Tibial artery (tissue), 4 donors: Measurements from ENCODE around the gene NOP9.

Experiments used
- DNase-seq, 2 donors: peaks; one replicate each; pipeline ENCODE4 v3.0.0-alpha.2; 2019
- H3K27ac ChIP-seq, 2 donors: fragments of 200-600 bp; sonication (generic) in 1 of 2; 1 replicate in 1 of 2; 2 replicates in 1 of 2; pipeline ENCODE4 v1.5.1; 2018 to 2019; ENCODE audit warnings: mild to moderate bottlenecking in 1 of 2
- H3K27me3 ChIP-seq, 2 donors: fragments of 200-600 bp; sonication (generic) in 1 of 2; one replicate each; pipeline versions ENCODE4 v1.5.1 to v1.6.0; 2016 to 2019
- H3K36me3 ChIP-seq, 3 donors: fragments of 200-600 bp; sonication (generic) in 2 of 3; one replicate each; pipeline ENCODE4 v1.5.1; 2016 to 2019; ENCODE audit warnings: mild to moderate bottlenecking in 2 of 3
- H3K4me1 ChIP-seq, 4 donors: fragments of 200-600 bp; sonication (generic) in 2 of 4; 1 replicate in 3 of 4; 2 replicates in 1 of 4; pipeline ENCODE4 v1.5.1; 2016 to 2019
- H3K4me3 ChIP-seq, 2 donors: fragments of 200-600 bp; sonication (generic) in 1 of 2; 1 replicate in 1 of 2; 2 replicates in 1 of 2; pipeline ENCODE4 v1.5.1; 2018 to 2019; ENCODE audit warnings: mild to moderate bottlenecking in 2 of 2
- H3K9me3 ChIP-seq, 3 donors: fragments of 200-600 bp; sonication (generic) in 1 of 3; one replicate each; pipeline ENCODE4 v1.5.1; 2016 to 2019
- intact Hi-C: fragments of 100-400 bp; cut with DNase I; formaldehyde crosslinking; loops from one replicate; pipeline ENCODE4 v1.15.0; 2023; ENCODE audit warnings: low total_unique reads
- TF ChIP-seq, protein P1 (sequence below), 2 experiments: fragments of 200-600 bp in 1 of 2; fragments of 450-650 bp in 1 of 2; IDR thresholded peaks; one replicate each; pipeline ENCODE4 v1.5.1; 2017 to 2019; ENCODE audit warnings: antibody characterized with exemption in 2 of 2, mild to moderate bottlenecking in 1 of 2, moderate library complexity in 1 of 2

NOP9 gene

DNA sequence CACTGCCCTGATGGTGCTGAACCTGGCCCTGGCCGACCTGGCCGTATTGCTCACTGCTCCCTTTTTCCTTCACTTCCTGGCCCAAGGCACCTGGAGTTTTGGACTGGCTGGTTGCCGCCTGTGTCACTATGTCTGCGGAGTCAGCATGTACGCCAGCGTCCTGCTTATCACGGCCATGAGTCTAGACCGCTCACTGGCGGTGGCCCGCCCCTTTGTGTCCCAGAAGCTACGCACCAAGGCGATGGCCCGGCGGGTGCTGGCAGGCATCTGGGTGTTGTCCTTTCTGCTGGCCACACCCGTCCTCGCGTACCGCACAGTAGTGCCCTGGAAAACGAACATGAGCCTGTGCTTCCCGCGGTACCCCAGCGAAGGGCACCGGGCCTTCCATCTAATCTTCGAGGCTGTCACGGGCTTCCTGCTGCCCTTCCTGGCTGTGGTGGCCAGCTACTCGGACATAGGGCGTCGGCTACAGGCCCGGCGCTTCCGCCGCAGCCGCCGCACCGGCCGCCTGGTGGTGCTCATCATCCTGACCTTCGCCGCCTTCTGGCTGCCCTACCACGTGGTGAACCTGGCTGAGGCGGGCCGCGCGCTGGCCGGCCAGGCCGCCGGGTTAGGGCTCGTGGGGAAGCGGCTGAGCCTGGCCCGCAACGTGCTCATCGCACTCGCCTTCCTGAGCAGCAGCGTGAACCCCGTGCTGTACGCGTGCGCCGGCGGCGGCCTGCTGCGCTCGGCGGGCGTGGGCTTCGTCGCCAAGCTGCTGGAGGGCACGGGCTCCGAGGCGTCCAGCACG, 16.4 kb downstream of the NOP9 start:
- DNase-seq: no peak
- intact Hi-C loops: no loop called here
- TF ChIP-seq, protein P1, sequence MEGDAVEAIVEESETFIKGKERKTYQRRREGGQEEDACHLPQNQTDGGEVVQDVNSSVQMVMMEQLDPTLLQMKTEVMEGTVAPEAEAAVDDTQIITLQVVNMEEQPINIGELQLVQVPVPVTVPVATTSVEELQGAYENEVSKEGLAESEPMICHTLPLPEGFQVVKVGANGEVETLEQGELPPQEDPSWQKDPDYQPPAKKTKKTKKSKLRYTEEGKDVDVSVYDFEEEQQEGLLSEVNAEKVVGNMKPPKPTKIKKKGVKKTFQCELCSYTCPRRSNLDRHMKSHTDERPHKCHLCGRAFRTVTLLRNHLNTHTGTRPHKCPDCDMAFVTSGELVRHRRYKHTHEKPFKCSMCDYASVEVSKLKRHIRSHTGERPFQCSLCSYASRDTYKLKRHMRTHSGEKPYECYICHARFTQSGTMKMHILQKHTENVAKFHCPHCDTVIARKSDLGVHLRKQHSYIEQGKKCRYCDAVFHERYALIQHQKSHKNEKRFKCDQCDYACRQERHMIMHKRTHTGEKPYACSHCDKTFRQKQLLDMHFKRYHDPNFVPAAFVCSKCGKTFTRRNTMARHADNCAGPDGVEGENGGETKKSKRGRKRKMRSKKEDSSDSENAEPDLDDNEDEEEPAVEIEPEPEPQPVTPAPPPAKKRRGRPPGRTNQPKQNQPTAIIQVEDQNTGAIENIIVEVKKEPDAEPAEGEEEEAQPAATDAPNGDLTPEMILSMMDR (IDR thresholded peaks at IDR 0.05): no peak

DNA sequence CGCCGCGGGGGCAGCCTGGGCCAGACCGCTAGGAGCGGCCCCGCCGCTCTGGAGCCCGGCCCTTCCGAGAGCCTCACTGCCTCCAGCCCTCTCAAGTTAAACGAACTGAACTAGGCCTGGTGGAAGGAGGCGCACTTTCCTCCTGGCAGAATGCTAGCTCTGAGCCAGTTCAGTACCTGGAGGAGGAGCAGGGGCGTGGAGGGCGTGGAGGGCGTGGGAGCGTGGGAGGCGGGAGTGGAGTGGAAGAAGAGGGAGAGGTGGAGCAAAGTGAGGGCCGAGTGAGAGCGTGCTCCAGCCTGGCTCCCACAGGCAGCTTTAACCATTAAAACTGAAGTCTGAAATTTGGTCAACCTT, 16.9 kb downstream of the NOP9 start:
- TF ChIP-seq, protein P1 (IDR thresholded peaks at IDR 0.05): no peak
- H3K27me3 ChIP-seq: peaks cover 0 to 51% of the 10 kb centered on the region in 2 donors
- H3K36me3 ChIP-seq: no peaks in the 10 kb centered on the region
- H3K9me3 ChIP-seq: no peaks in the 10 kb centered on the region
- intact Hi-C loops: no loop called here
- no peak overlapping the region for H3K27ac ChIP-seq
- no peak for DNase-seq
- H3K4me3 ChIP-seq: no peak overlapping the region
- peaks cover 0 to 13% (median 8%) of the 10 kb centered on the region in 4 donors for H3K4me1 ChIP-seq

More for the DNA sequence above, 16.4 kb downstream of the NOP9 start:
- no peak overlapping the region for H3K4me3 ChIP-seq
- no peak overlapping the region for H3K27ac ChIP-seq
- H3K4me1 ChIP-seq: peaks cover 0 to 19% (median 11%) of the 10 kb centered on the region in 4 donors
- H3K27me3 ChIP-seq: peaks cover 0 to 51% of the 10 kb centered on the region in 2 donors
- H3K36me3 ChIP-seq: no peaks in the 10 kb centered on the region
- H3K9me3 ChIP-seq: no peaks in the 10 kb centered on the region

DNA sequence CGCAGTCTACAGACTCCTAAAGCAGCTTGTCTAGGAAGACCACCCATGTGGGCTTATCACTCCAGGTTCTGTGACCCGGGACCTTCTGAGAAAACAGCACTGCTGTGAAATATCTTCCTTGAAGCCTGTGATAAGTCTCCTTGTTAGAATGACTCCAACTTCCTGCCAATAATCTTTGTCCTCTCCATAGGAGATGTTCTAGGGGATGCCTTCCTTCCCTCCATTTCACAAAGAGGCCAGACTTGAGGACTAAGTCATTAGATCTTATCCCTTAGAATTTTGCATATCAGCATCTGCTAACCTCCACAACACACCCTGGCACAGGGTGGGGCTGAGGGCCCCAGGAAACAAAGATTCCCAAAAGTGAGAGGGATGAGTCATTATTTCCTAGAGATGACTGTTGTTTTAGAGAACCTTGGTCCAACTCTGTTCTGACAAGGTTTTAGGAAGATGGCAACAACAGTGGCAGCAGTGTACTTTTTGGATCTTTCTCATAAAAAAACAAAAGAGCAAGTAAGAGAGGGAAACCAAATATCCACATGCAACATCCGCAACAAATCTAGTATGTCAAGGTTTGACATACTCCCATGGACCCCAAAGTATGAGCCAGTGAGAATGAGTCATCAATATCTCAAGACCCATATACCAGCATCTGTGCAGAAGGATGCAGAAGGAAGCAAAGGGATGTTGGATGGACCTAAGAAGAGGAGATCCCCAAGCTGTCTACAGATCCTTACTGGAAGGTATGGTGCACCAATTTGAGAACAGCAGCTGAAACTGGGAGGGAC, 17.7 kb downstream of the NOP9 start:
- no peak overlapping the region for H3K4me3 ChIP-seq
- intact Hi-C loops: no loop called here
- H3K27me3 ChIP-seq: peaks cover 0 to 51% of the 10 kb centered on the region in 2 donors
- DNase-seq: no peak
- no peaks in the 10 kb centered on the region for H3K36me3 ChIP-seq
- H3K4me1 ChIP-seq: peaks cover 0 to 9% (median 6%) of the 10 kb centered on the region in 4 donors
- H3K9me3 ChIP-seq: no peaks in the 10 kb centered on the region
- TF ChIP-seq, protein P1 (IDR thresholded peaks at IDR 0.05): no peak
- H3K27ac ChIP-seq: no peak overlapping the region

DNA sequence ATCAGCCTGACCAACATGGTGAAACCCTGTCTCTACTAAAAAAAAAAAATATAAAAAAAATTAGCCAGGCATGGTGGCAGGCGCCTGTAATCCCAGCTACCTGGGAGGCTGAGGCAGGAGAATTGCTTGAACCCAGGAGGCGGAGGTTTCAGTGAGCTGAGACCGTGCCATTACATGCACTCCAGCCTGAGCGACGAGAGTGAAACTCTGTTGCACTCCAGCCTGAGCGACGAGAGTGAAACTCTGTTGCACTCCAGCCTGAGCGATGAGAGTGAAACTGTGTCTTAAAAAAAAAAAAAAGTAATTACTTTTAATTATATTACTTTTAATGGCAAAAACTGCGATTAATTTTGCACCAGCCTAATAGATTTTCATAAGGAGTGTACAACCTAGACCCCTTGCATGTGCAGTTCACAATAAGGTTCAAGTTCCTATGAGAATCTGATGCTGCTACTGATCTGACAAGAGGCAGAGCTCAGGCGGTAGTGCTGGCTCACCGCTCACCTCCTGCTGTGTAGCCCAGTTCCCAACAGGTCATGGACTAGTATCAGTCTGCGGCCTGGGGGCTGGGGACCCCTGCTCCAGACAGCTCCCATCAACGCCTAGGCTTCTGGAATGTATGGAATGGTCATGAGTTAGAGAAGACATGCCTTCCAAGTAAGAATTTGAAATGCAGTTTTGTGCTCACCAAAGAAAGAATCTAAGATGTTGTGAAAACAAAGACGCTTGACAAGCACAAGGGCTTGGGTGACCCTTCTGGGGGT, 21.7 kb downstream of the NOP9 start:
- TF ChIP-seq, protein P1 (IDR thresholded peaks at IDR 0.05): no peak
- no peaks in the 10 kb centered on the region for H3K9me3 ChIP-seq
- no peak overlapping the region for H3K4me3 ChIP-seq
- no peak overlapping the region for H3K27ac ChIP-seq
- peaks cover 0 to 3% (median 1%) of the 10 kb centered on the region in 4 donors for H3K4me1 ChIP-seq
- no peak for DNase-seq
- no peaks in the 10 kb centered on the region for H3K36me3 ChIP-seq
- intact Hi-C loops: no loop called here
- H3K27me3 ChIP-seq: peaks cover 0 to 42% of the 10 kb centered on the region in 2 donors

DNA sequence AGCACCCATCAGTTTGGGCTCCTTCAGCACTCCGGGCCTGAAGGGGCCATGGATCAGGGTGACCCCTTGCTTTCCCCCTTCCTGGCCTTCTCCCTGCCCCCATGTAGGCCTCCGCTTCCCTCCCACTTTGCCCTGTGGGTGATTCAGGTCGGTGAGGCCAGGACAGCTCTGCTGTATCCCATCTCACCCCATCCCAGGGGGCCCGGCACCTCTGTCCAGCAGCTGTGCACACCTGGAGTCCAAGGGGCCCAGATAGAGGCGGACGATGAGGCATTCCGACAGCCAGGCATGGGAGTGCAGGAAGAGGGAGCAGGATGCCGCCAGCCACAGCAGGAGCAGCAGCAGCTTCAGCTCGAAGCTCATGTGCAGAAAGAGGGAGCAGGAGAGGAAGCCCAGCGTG, 23.0 kb downstream of the NOP9 start:
- intact Hi-C loops: no loop called here
- no peaks in the 10 kb centered on the region for H3K36me3 ChIP-seq
- no peaks in the 10 kb centered on the region for H3K4me1 ChIP-seq
- no peak for DNase-seq
- H3K27ac ChIP-seq: no peak overlapping the region
- peaks cover 0 to 31% of the 10 kb centered on the region in 2 donors for H3K27me3 ChIP-seq
- TF ChIP-seq, protein P1 (IDR thresholded peaks at IDR 0.05): no peak
- H3K4me3 ChIP-seq: no peak overlapping the region
- no peaks in the 10 kb centered on the region for H3K9me3 ChIP-seq
